Spinal cord (tissue), 10 donors: Measurements from ENCODE around the gene ARMC9. TPM values are rescaled to one million over a fixed set of nuclear protein-coding genes. Genes with fewer than 3 reads are reported as not detected.
"Not testable (repeated sequence)": the region's sequence is repeated elsewhere in the genome, so short reads cannot be mapped to it uniquely, and the experiment has no call there.

Source experiments
- DNase-seq, 6 donors: peaks; one replicate each; pipeline versions ENCODE4 v3.0.0 to v3.0.0-alpha.2; 2013 to 2015; ENCODE audit warnings: low spot score in 6 of 6, low read depth in 4 of 6
- H3K27ac ChIP-seq: one replicate; pipeline ENCODE4 v1.5.1; 2013; ENCODE audit warnings: low read depth, low read length, control low read depth
- H3K27me3 ChIP-seq: one replicate; pipeline ENCODE4 v1.6.1; 2013; ENCODE audit warnings: low read length; ENCODE audit not compliant: control insufficient read depth, insufficient read depth
- H3K36me3 ChIP-seq: one replicate; pipeline ENCODE4 v1.6.1; 2013; ENCODE audit warnings: low read length; ENCODE audit not compliant: control insufficient read depth, insufficient read depth
- H3K4me1 ChIP-seq: one replicate; pipeline ENCODE4 v1.6.1; 2013; ENCODE audit warnings: low read length; ENCODE audit not compliant: control insufficient read depth, insufficient read depth
- H3K4me3 ChIP-seq: one replicate; pipeline ENCODE4 v1.5.1; 2013; ENCODE audit warnings: low read depth, low read length, control low read depth
- H3K9me3 ChIP-seq: one replicate; pipeline ENCODE4 v1.6.1; 2013; ENCODE audit warnings: low read length; ENCODE audit not compliant: control insufficient read depth, insufficient read depth
- WGBS: methylation state at CpG from one replicate; pipeline ENCODE4 v1.1.5; 2013; ENCODE audit warnings: missing lambda C conversion rate; ENCODE audit not compliant: insufficient coverage; 5-methylcytosine and 5-hydroxymethylcytosine counted together
- polyA plus RNA-seq, 2 donors: library from polyadenylated mRNA; unstranded; fragments of 120-200 nt; gene quantifications; one replicate each; pipeline ENCODE4 v1.2.1, GENCODE V29; 2013; ENCODE audit not compliant: insufficient read length in 2 of 2
- total RNA-seq, 2 donors: library from RNA; depleted of rRNA in 1 of 2; stranded (reverse); fragments of 120-200 nt in 1 of 2; fragments of >200 nt in 1 of 2; gene quantifications; one replicate each; pipeline versions ENCODE4 v1.2.3 to v1.2.4, GENCODE V29; 2013 to 2014
- donor health status: healthy.

Gene ARMC9
- total and polyA plus RNA-seq, 4 donors = 14.4 to 27.6 (median 21.3) TPM

GRCh38 chr2:231300020-231300721 lies 101.7 kb downstream of the ARMC9 start:
- Histone ChIP-seq H3K9me3 (no peaks in the 10 kb centered on the region), H3K4me3 (no peak overlapping the region), H3K4me1 (peaks cover 4% of the 10 kb centered on the region), H3K36me3 (peaks cover 11% of the 10 kb centered on the region), H3K27me3 (no peaks in the 10 kb centered on the region), H3K27ac (no peak overlapping the region)
- WGBS = no CpG with 5 or more reads among the region's 8 CpGs
- DNase-seq = peak in 1 of 6 donors; percentile 29

DNA sequence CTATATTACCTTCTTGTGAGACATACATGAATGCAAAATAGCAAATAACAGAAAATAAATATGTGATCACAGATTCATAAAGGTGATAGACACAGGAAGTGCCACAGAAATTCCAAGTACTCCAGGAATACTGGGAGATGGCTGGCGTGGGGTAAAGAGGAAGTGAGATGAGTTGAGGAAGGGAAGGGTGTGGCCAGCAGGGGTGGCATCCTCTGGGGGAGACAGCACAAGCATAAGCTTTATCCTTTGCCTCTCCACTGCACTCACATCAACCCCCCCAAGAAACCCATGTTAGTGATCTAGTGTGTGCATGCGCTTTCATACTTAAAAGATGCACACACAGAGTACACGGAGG lies 102.3 kb downstream of the ARMC9 start:
- Histone ChIP-seq H3K4me3 (no peak overlapping the region), H3K36me3 (peaks cover 11% of the 10 kb centered on the region), H3K27me3 (no peaks in the 10 kb centered on the region), H3K4me1 (peaks cover 4% of the 10 kb centered on the region), H3K9me3 (no peaks in the 10 kb centered on the region), H3K27ac (no peak overlapping the region)
- no peak for DNase-seq
- WGBS = no CpG with 5 or more reads among the region's 3 CpGs

- H3K4me3 ChIP-seq, H3K9me3 ChIP-seq, H3K4me1 ChIP-seq, H3K27me3 ChIP-seq, DNase-seq, H3K27ac ChIP-seq: not testable (repeated sequence)
- 98% methylated on average over 5 of the region's 6 CpGs for WGBS
- peaks cover 12% of the 10 kb centered on the region for H3K36me3 ChIP-seq
Observed at GRCh38 chr2:231304259-231304658, 105.8 kb downstream of the ARMC9 start.

GRCh38 chr2:231305221-231305620 lies 106.8 kb downstream of the ARMC9 start:
- H3K9me3 ChIP-seq = no peaks in the 10 kb centered on the region
- DNase-seq = no peak
- H3K27me3 ChIP-seq = no peaks in the 10 kb centered on the region
- H3K27ac ChIP-seq = no peak overlapping the region
- H3K36me3 ChIP-seq = peaks cover 12% of the 10 kb centered on the region
- whole genome bisulfite sequencing = no CpG with 5 or more reads among the region's 5 CpGs
- no peak overlapping the region for H3K4me3 ChIP-seq
- H3K4me1 ChIP-seq = peaks cover 4% of the 10 kb centered on the region

DNA sequence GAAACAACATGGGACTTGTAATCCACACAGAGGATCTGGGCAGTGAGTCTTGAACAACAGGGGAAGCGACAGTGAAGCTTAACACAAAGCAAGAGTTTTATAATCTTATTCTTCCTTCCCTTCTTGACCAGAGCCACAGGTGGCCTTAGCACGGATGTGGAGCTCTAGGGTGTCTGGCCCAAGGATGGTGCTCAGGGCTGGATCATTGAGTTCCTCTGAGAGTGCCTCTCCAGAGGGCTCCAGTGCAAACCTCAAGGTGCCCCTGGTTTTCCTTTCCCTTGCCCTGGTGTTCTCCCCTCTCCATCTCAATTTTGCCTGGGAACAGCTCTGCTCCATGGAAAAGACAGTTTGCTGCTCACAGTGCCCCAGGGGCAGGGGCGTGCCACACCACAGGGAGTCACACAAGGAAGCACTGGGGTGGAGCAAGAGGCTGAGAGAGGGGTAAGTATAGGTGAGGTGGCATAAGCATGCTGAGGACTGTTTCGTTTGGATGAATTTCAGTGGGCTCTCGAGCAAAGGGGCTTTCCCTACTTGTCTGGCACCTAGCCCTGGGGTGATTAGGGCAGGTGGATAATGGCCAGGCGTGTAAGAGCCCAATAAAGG lies 108.5 kb downstream of the ARMC9 start:
- WGBS = 82% methylated on average over 5 of the region's 6 CpGs
- H3K9me3 ChIP-seq = no peaks in the 10 kb centered on the region
- H3K36me3 ChIP-seq = peaks cover 12% of the 10 kb centered on the region
- H3K4me1 ChIP-seq = peaks cover 4% of the 10 kb centered on the region
- no peak overlapping the region for H3K4me3 ChIP-seq
- no peak overlapping the region for H3K27ac ChIP-seq
- H3K27me3 ChIP-seq = no peaks in the 10 kb centered on the region
- DNase-seq = no peak

GRCh38 chr2:231308219-231308618 lies 109.8 kb downstream of the ARMC9 start:
- Histone ChIP-seq H3K4me3 (no peak overlapping the region), H3K27me3 (no peaks in the 10 kb centered on the region), H3K4me1 (peaks cover 4% of the 10 kb centered on the region), H3K9me3 (no peaks in the 10 kb centered on the region), H3K36me3 (peaks cover 12% of the 10 kb centered on the region), H3K27ac (no peak overlapping the region)
- DNase-seq = no peak
- 91% methylated on average over 6 of the region's 6 CpGs for WGBS

GRCh38 chr2:231308631-231309428 lies 110.4 kb downstream of the ARMC9 start:
- Histone ChIP-seq H3K36me3 (peaks cover 14% of the 10 kb centered on the region), H3K4me1 (peaks cover 4% of the 10 kb centered on the region), H3K4me3 (no peak overlapping the region), H3K27ac (no peak overlapping the region), H3K27me3 (no peaks in the 10 kb centered on the region), H3K9me3 (no peaks in the 10 kb centered on the region)
- 82% methylated on average over 8 of the region's 16 CpGs for WGBS
- peak in 2 of 6 donors; percentile 27 to 68 for DNase-seq

- 92% methylated on average over 5 of the region's 5 CpGs for WGBS
- Histone ChIP-seq H3K36me3 (peaks cover 9% of the 10 kb centered on the region), H3K27me3 (no peaks in the 10 kb centered on the region), H3K4me1 (peaks cover 4% of the 10 kb centered on the region), H3K27ac (no peak overlapping the region), H3K4me3 (no peak overlapping the region), H3K9me3 (peaks cover 3% of the 10 kb centered on the region)
- DNase-seq = no peak
Observed at GRCh38 chr2:231312066-231312465, 113.6 kb downstream of the ARMC9 start.

DNA sequence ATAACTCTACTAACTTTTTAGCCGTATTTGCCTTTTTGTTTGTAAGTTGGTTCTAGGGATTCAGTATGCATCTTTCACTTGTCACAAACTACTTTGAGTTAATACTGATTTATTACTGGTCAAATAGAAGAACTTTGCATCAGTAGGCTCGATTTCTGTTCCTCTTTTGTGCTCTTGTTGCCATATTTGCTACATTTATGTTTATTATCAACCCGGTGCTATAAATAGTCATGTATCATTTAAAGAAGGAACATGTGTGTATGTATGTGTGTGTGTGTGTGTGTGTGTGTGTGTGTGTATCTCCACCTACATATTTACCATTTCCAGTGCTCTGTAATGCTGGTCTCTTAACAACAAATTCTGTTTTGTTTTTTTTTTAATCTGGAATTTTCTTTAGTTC lies 117.5 kb downstream of the ARMC9 start:
- H3K27ac ChIP-seq = no peak overlapping the region
- H3K36me3 ChIP-seq = peaks cover 9% of the 10 kb centered on the region
- peaks cover 3% of the 10 kb centered on the region for H3K9me3 ChIP-seq
- H3K4me1 ChIP-seq = peaks cover 6% of the 10 kb centered on the region
- no peak for DNase-seq
- no peak overlapping the region for H3K4me3 ChIP-seq
- no CpG with 5 or more reads among the region's 3 CpGs for WGBS
- H3K27me3 ChIP-seq = no peaks in the 10 kb centered on the region
